H1 (cell line): Measurements from ENCODE around the gene B3GAT1. TPM values are rescaled to one million over a fixed set of nuclear protein-coding genes. Genes with fewer than 3 reads are reported as not detected.
A peak's percentile ranks its signal among the peaks of the same experiment; 100 is the strongest.

Experiments used
- CTCF ChIA-PET: fragments of 300-600 bp; sonication (Branson Sonifier 250); formaldehyde crosslinking; loops from one replicate; lab custom pipeline; 2021; ENCODE audit not compliant: partially characterized antibody; lab: Charles Lee
- POLR2A ChIA-PET: fragments of 300-600 bp; sonication (Branson Sonifier 250); formaldehyde crosslinking; loops from one replicate; lab custom pipeline; 2021; ENCODE audit warnings: inconsistent platforms; ENCODE audit not compliant: partially characterized antibody; lab: Charles Lee
- DNase-seq, 2 experiments: peaks; one replicate each; pipeline versions ENCODE4 v3.0.0 to v3.0.0-alpha.2; 2010 to 2022; ENCODE audit warnings: low spot score in 2 of 2, low read depth in 1 of 2, mixed read lengths in 1 of 2
- FAIRE-seq: peaks from 2 replicates; lab custom pipeline; 2011; peaks lifted over from hg19 to GRCh38; lab: Jason Lieb, UNC
- H2AFZ ChIP-seq: 2 replicates; pipeline ENCODE4 v1.8.1; 2012; ENCODE audit warnings: low read length, inconsistent platforms
- H2AK5ac ChIP-seq: 2 replicates; pipeline ENCODE4 v1.6.1; 2013; ENCODE audit warnings: low read depth, low read length
- H2BK120ac ChIP-seq: replicated peaks from 2 replicates; pipeline ENCODE3; 2013; ENCODE audit warnings: low read depth, low read length, inconsistent platforms
- H2BK12ac ChIP-seq: 2 replicates; pipeline ENCODE4 v1.6.1; 2013; ENCODE audit warnings: low read depth, low read length
- H2BK15ac ChIP-seq: 2 replicates; pipeline ENCODE4 v1.6.1; 2013; ENCODE audit warnings: low read length
- H2BK20ac ChIP-seq: 2 replicates; pipeline ENCODE4 v1.6.1; 2013; ENCODE audit warnings: low read length
- H2BK5ac ChIP-seq: 2 replicates; pipeline ENCODE4 v1.6.1; 2013; ENCODE audit warnings: low read depth, low read length
- H3K14ac ChIP-seq: 2 replicates; pipeline ENCODE4 v1.6.1; 2013; ENCODE audit warnings: inconsistent platforms; ENCODE audit not compliant: insufficient read length
- H3K18ac ChIP-seq: 2 replicates; pipeline ENCODE4 v1.6.1; 2013; ENCODE audit warnings: low read length; ENCODE audit errors: extremely low read depth
- H3K23ac ChIP-seq: 2 replicates; pipeline ENCODE4 v1.6.1; 2013; ENCODE audit warnings: inconsistent platforms; ENCODE audit not compliant: insufficient read length
- H3K23me2 ChIP-seq: 2 replicates; pipeline ENCODE4 v1.6.1; 2013; ENCODE audit warnings: low read depth, low read length
- H3K27ac ChIP-seq: 2 replicates; pipeline ENCODE4 v1.6.1; 2011; ENCODE audit warnings: low read depth, low read length, inconsistent platforms
- H3K27me3 ChIP-seq, 4 experiments: replicated peaks in 1 of 4; 1 replicate in 1 of 4; 2 replicates in 3 of 4; pipeline versions ENCODE4 v1.6.1 to v1.8.1; 2011 to 2013; ENCODE audit warnings: low read length in 3 of 4, mild to moderate bottlenecking in 3 of 4, inconsistent platforms in 2 of 4, mixed read lengths in 2 of 4, moderate library complexity in 1 of 4; ENCODE audit not compliant: control insufficient read depth in 3 of 4, insufficient read depth in 3 of 4; ENCODE audit errors: extremely low read depth in 1 of 4
- H3K36me3 ChIP-seq, 4 experiments: 2 replicates each; pipeline versions ENCODE4 v1.6.1 to v1.8.1; 2011 to 2013; ENCODE audit warnings: mild to moderate bottlenecking in 4 of 4, low read length in 3 of 4, moderate library complexity in 2 of 4, control low read depth in 1 of 4, inconsistent platforms in 1 of 4; ENCODE audit not compliant: insufficient read depth in 4 of 4, control insufficient read depth in 2 of 4
- H3K4ac ChIP-seq: replicated peaks from 2 replicates; pipeline ENCODE3; 2013; ENCODE audit warnings: low read length, low read depth, mixed read lengths, inconsistent platforms; ENCODE audit not compliant: insufficient read length
- H3K4me1 ChIP-seq, 4 experiments: replicated peaks in 1 of 4; 1 replicate in 1 of 4; 2 replicates in 3 of 4; pipeline versions ENCODE4 v1.6.1 to v1.8.1; 2011 to 2013; ENCODE audit warnings: low read length in 3 of 4, inconsistent platforms in 2 of 4, mixed read lengths in 1 of 4; ENCODE audit not compliant: insufficient read depth in 4 of 4, control insufficient read depth in 3 of 4
- H3K4me2 ChIP-seq, 2 experiments: 2 replicates each; pipeline versions ENCODE4 v1.6.1 to v1.8.1; 2011 to 2013; ENCODE audit warnings: low read depth in 2 of 2, low read length in 2 of 2, control low read depth in 1 of 2, inconsistent platforms in 1 of 2, mild to moderate bottlenecking in 1 of 2; ENCODE audit not compliant: insufficient read depth in 1 of 2
- H3K4me3 ChIP-seq, 4 experiments: fragments of 200-600, 300-600 bp in 1 of 4; sonication (generic), shearing (Covaris generic), sonication (Bioruptor Twin) in 1 of 4; 2 replicates each; pipeline versions ENCODE4 v1.5.1 to v1.8.1; 2011 to 2016; ENCODE audit warnings: low read length in 4 of 4, low read depth in 3 of 4, control low read depth in 2 of 4, inconsistent platforms in 2 of 4, mild to moderate bottlenecking in 2 of 4, mixed read lengths in 1 of 4, moderate library complexity in 1 of 4; ENCODE audit not compliant: insufficient read depth in 2 of 4; ENCODE audit errors: extremely low read depth in 1 of 4
- H3K56ac ChIP-seq: replicated peaks from 2 replicates; pipeline ENCODE3; 2013; ENCODE audit warnings: low read depth, mild to moderate bottlenecking, mixed read lengths, low read length, inconsistent platforms; ENCODE audit not compliant: insufficient read length
- H3K79me1 ChIP-seq: 2 replicates; pipeline ENCODE4 v1.6.1; 2013; ENCODE audit warnings: low read depth, low read length, control low read depth
- H3K79me2 ChIP-seq, 2 experiments: 2 replicates each; pipeline versions ENCODE4 v1.6.1 to v1.8.1; 2012 to 2013; ENCODE audit warnings: low read length in 2 of 2, mild to moderate bottlenecking in 2 of 2, inconsistent platforms in 1 of 2; ENCODE audit not compliant: insufficient read depth in 2 of 2, control insufficient read depth in 1 of 2
- H3K9ac ChIP-seq, 4 experiments: replicated peaks in 1 of 4; 1 replicate in 1 of 4; 2 replicates in 3 of 4; pipeline versions ENCODE4 v1.6.1 to v1.8.1; 2011 to 2013; ENCODE audit warnings: low read depth in 3 of 4, low read length in 3 of 4, control low read depth in 2 of 4, mild to moderate bottlenecking in 2 of 4, moderate library complexity in 2 of 4, inconsistent platforms in 1 of 4; ENCODE audit errors: extremely low read depth in 1 of 4
- H3K9me3 ChIP-seq, 2 experiments: 2 replicates each; pipeline versions ENCODE4 v1.6.1 to v1.8.1; 2012 to 2013; ENCODE audit warnings: mild to moderate bottlenecking in 2 of 2, moderate library complexity in 2 of 2, control low read depth in 1 of 2, inconsistent platforms in 1 of 2, low read depth in 1 of 2, low read length in 1 of 2, mixed read lengths in 1 of 2; ENCODE audit not compliant: insufficient read depth in 2 of 2
- H4K20me1 ChIP-seq, 2 experiments: replicated peaks in 1 of 2; 2 replicates each; pipeline versions ENCODE3 to v1.8.1; 2011 to 2013; ENCODE audit warnings: inconsistent platforms in 2 of 2, low read length in 2 of 2, mild to moderate bottlenecking in 1 of 2; ENCODE audit not compliant: insufficient read depth in 2 of 2, control insufficient read depth in 1 of 2
- H4K5ac ChIP-seq: 2 replicates; pipeline ENCODE4 v1.6.1; 2013; ENCODE audit warnings: low read length, low read depth, mixed read lengths, inconsistent platforms; ENCODE audit not compliant: insufficient read length
- H4K8ac ChIP-seq: 2 replicates; pipeline ENCODE4 v1.8.0; 2013; ENCODE audit warnings: mild to moderate bottlenecking, moderate library complexity, low read length, inconsistent platforms; ENCODE audit not compliant: insufficient read depth; ENCODE audit errors: extremely low read depth
- H4K91ac ChIP-seq: replicated peaks from 2 replicates; pipeline ENCODE3; 2013; ENCODE audit warnings: low read length, mixed read lengths, inconsistent platforms; ENCODE audit not compliant: insufficient read length
- ATF2 ChIP-seq: IDR thresholded peaks from 2 replicates; pipeline ENCODE4 v1.6.1; 2012; ENCODE audit warnings: low read length, inconsistent platforms
- CHD2 ChIP-seq: IDR thresholded peaks from 2 replicates; pipeline ENCODE4 v1.6.1; 2012; ENCODE audit warnings: low read length, improper control_type of control experiment
- EZH2 ChIP-seq: fragments of 200-600 bp; sonication (generic); IDR thresholded peaks from 2 replicates; pipeline ENCODE4 v1.7.1; 2012; ENCODE audit warnings: low read depth, mild to moderate bottlenecking, moderate library complexity, low read length, inconsistent platforms; ENCODE audit not compliant: severe bottlenecking
- HDAC2 ChIP-seq, 2 experiments: fragments of 300-600 bp in 1 of 2; sonication (generic) in 1 of 2; IDR thresholded peaks; 2 replicates each; pipeline ENCODE4 v1.6.1; 2011 to 2012; ENCODE audit warnings: low read depth in 2 of 2, low read length in 2 of 2, mild to moderate bottlenecking in 2 of 2, moderate library complexity in 2 of 2, borderline replicate concordance in 1 of 2, inconsistent platforms in 1 of 2
- HDAC6 ChIP-seq: IDR thresholded peaks from one replicate; pipeline ENCODE4 v1.7.1; 2012; ENCODE audit warnings: low read depth, mild to moderate bottlenecking, inconsistent platforms, low read length, moderate library complexity
- PHF8 ChIP-seq: fragments of 200-600 bp; sonication (generic); conservative IDR thresholded peaks from 2 replicates; pipeline ENCODE4 v1.7.1; 2012; ENCODE audit warnings: low read depth, mild to moderate bottlenecking, inconsistent platforms, low read length, moderate library complexity
- RNF2 ChIP-seq: fragments of 200-900, 300-1000 bp; sonication (generic); IDR thresholded peaks from 2 replicates; pipeline ENCODE4 v1.7.1; 2016; ENCODE audit warnings: borderline replicate concordance, low read depth, mild to moderate bottlenecking, antibody characterized with exemption, low read length; ENCODE audit not compliant: poor library complexity, severe bottlenecking; ENCODE audit errors: missing control alignments
- SUZ12 ChIP-seq: fragments of 200-600 bp; sonication (generic); IDR thresholded peaks from 2 replicates; pipeline ENCODE4 v1.6.1; 2012; ENCODE audit warnings: mild to moderate bottlenecking, inconsistent platforms, low read length, moderate library complexity, mixed read lengths
- YY1 ChIP-seq: IDR thresholded peaks from 2 replicates; pipeline ENCODE4 v1.6.1; 2011; ENCODE audit warnings: low read depth, mild to moderate bottlenecking, low read length
- whole genome bisulfite sequencing, 2 experiments: shearing (Covaris generic) in 1 of 2; methylation state at CpG; one replicate each; pipeline versions ENCODE4 v1.1.6 to v1.1.7; 2013 to 2015; ENCODE audit warnings: low lambda C conversion rate in 2 of 2, mixed read lengths in 2 of 2, inconsistent platforms in 1 of 2, low coverage in 1 of 2, missing lambda C conversion rate in 1 of 2; ENCODE audit not compliant: insufficient replicate concordance in 2 of 2, insufficient coverage in 1 of 2, insufficient read length in 1 of 2; ENCODE audit errors: extremely low coverage in 1 of 2, missing lambda C conversion rate in 1 of 2; 5-methylcytosine and 5-hydroxymethylcytosine counted together
- polyA plus RNA-seq, 7 experiments: library from polyadenylated mRNA; depleted of rRNA in 3 of 7; stranded (reverse) in 5 of 7; unstranded in 2 of 7; fragments of >200 nt in 5 of 7; fragments of 200-250 nt in 2 of 7; gene quantifications; 1 replicate in 5 of 7; 2 replicates in 1 of 7; 4 replicates in 1 of 7; pipeline versions ENCODE4 v1.2.1 to v1.2.3, GENCODE V29; 2011 to 2013; ENCODE audit warnings: missing spikeins in 2 of 7, mixed read lengths in 2 of 7
- total RNA-seq: library from RNA; stranded (reverse); fragmentation: NEBNext Ultra II Directional; extraction: Animal tissue kit (Norgen Biotek cat#: 25700); gene quantifications from 2 replicates; pipeline ENCODE4 v1.2.1, GENCODE V29; 2021

B3GAT1 gene
- total and polyA plus RNA-seq, 2 of the 8 experiments (the other 6 are each of a cell fraction or from before 2014, with no cell fraction given): 19.7 to 32.4 TPM

GRCh38 chr11:134358856-134359490 lies 53.1 kb downstream of the B3GAT1 start:
- H3K4me3 ChIP-seq: no peak overlapping the region
- no peak overlapping the region for H2BK20ac ChIP-seq
- no peak overlapping the region for H3K18ac ChIP-seq
- no peaks in the 10 kb centered on the region for H4K20me1 ChIP-seq
- no peaks in the 10 kb centered on the region for H3K36me3 ChIP-seq
- no peaks in the 10 kb centered on the region; a peak in 1 of 4 replicates for H3K9me3 ChIP-seq
- H3K9ac ChIP-seq: no peak overlapping the region
- no peak overlapping the region for H3K14ac ChIP-seq
- H3K27ac ChIP-seq: no peak overlapping the region
- H3K23ac ChIP-seq: no peak overlapping the region
- WGBS, 2 experiments: 92% methylated on average over 18 of the region's 18 CpGs; no CpG with 5 or more reads in 1 of the 2 experiments
- FAIRE-seq (no peak), DNase-seq (no peak)
- H4K8ac ChIP-seq: no peak overlapping the region
- no peak overlapping the region for H2AFZ ChIP-seq
- H2BK120ac ChIP-seq: no peak overlapping the region
- H4K91ac ChIP-seq: no peak overlapping the region
- peak overlapping the region; percentile 27; the same call in 1 of the 2 replicates for H2BK12ac ChIP-seq
- ChIA-PET CTCF (interaction anchor here (0.7 to 2.4 kb wide), 21 partner anchors 9 to 673 kb away, joined by 3 to 10 read pairs (median 4); no protein-coding TSS in a partner anchor), POLR2A (interaction anchor here (1.0 kb wide), 1 partner anchor 13 kb away, joined by 3 read pairs; no protein-coding TSS in a partner anchor)
- no peak overlapping the region for H4K5ac ChIP-seq
- H3K79me2 ChIP-seq: no peaks in the 10 kb centered on the region
- H3K4me1 ChIP-seq: no peaks in the 10 kb centered on the region; a peak in 1 of 7 replicates
- no peak overlapping the region for H3K56ac ChIP-seq
- H3K4ac ChIP-seq: no peak overlapping the region
- H2BK15ac ChIP-seq: no peak overlapping the region
- H3K27me3 ChIP-seq: peaks cover 0 to 15% (median 4%) of the 10 kb centered on the region in 4 experiments; a peak in 6 of 7 replicates
- no peaks in the 10 kb centered on the region for H3K23me2 ChIP-seq
- H3K79me1 ChIP-seq: no peaks in the 10 kb centered on the region
- no peak overlapping the region for H2BK5ac ChIP-seq
- no peak overlapping the region for H2AK5ac ChIP-seq
- no peak overlapping the region for H3K4me2 ChIP-seq
- TF ChIP-seq EZH2 (no peak), CHD2 (no peak), HDAC6 (no peak), RNF2 (no peak), YY1 (no peak), PHF8 (no peak), ATF2 (no peak), SUZ12 (no peak), HDAC2 (IDR thresholded peaks at IDR 0.05; ENCODE audit: borderline replicate concordance in 1 of 2, low read depth in 2 of 2, low read length in 2 of 2) (no peak)
